A673 (cell line): Measurements from ENCODE around the gene ZIC1. TPM values are rescaled to one million over a fixed set of nuclear protein-coding genes. Genes with fewer than 3 reads are reported as not detected.

Experiments
- BruUV-seq: library from RNA; stranded (reverse); fragments of 400-500 nt; replicated peaks from 2 replicates; lab custom pipeline; 2021; lab: Mats Ljungman, UMichigan
- CTCF ChIA-PET: fragments of 300-600 bp; sonication (Branson Sonifier 250); formaldehyde crosslinking; loops from one replicate; lab custom pipeline; 2022; ENCODE audit warnings: antibody characterized with exemption; lab: Charles Lee
- POLR2A ChIA-PET: fragments of 300-600 bp; sonication (Branson Sonifier 250); formaldehyde crosslinking; loops from one replicate; lab custom pipeline; 2022; ENCODE audit warnings: antibody characterized with exemption; ENCODE audit not compliant: low non-redundant PET; lab: Charles Lee
- DNase-seq: peaks from one replicate; pipeline ENCODE4 v3.0.0-alpha.2; 2015; ENCODE audit warnings: low spot score
- H3K27ac ChIP-seq: fragments of 200-600 bp; sonication (generic); 2 replicates; pipeline ENCODE4 v1.5.1; 2016; ENCODE audit warnings: mixed run types, low read depth, mild to moderate bottlenecking, mixed read lengths, antibody characterized with exemption, low read length; ENCODE audit not compliant: poor library complexity, severe bottlenecking
- H3K27me3 ChIP-seq: fragments of 200-600 bp; sonication (generic); replicated peaks from 2 replicates; pipeline ENCODE4 v1.6.1; 2017; ENCODE audit warnings: mixed run types, low read depth, mild to moderate bottlenecking, mixed read lengths, antibody characterized with exemption, low read length; ENCODE audit not compliant: insufficient read depth, poor library complexity
- H3K36me3 ChIP-seq: fragments of 200-600 bp; sonication (generic); 2 replicates; pipeline ENCODE4 v1.6.1; 2016; ENCODE audit warnings: mixed run types, mild to moderate bottlenecking, mixed read lengths, antibody characterized with exemption, low read length; ENCODE audit not compliant: insufficient read depth, poor library complexity, severe bottlenecking
- H3K4me1 ChIP-seq: fragments of 200-600 bp; sonication (generic); 2 replicates; pipeline ENCODE4 v1.6.1; 2017; ENCODE audit warnings: mixed run types, mild to moderate bottlenecking, mixed read lengths, antibody characterized with exemption, low read length; ENCODE audit not compliant: insufficient read depth, poor library complexity, severe bottlenecking
- H3K4me3 ChIP-seq: fragments of 200-600 bp; sonication (generic); 2 replicates; pipeline ENCODE4 v1.5.1; 2016; ENCODE audit warnings: low read depth, mixed run types, mild to moderate bottlenecking, mixed read lengths, low read length; ENCODE audit not compliant: poor library complexity, severe bottlenecking
- H3K9me3 ChIP-seq: fragments of 200-600 bp; sonication (generic); 2 replicates; pipeline ENCODE4 v1.6.1; 2016; ENCODE audit warnings: mixed run types, low read depth, mild to moderate bottlenecking, mixed read lengths, antibody characterized with exemption, low read length; ENCODE audit not compliant: poor library complexity, severe bottlenecking
- CTCF ChIP-seq: fragments of 300-800, 200-600 bp; sonication (generic); conservative IDR thresholded peaks from 2 replicates; pipeline ENCODE4 v1.5.1; 2017; ENCODE audit warnings: low read depth, mild to moderate bottlenecking, antibody characterized with exemption, low read length, moderate library complexity, mixed read lengths
- EZH2 ChIP-seq: fragments of 200-600 bp; sonication (generic); IDR thresholded peaks from 2 replicates; pipeline ENCODE4 v1.6.1; 2017; ENCODE audit warnings: borderline replicate concordance, low read depth, mild to moderate bottlenecking, mixed read lengths, antibody characterized with exemption, low read length; ENCODE audit not compliant: poor library complexity, severe bottlenecking
- intact Hi-C: fragments of 100-400 bp; cut with micrococcal nuclease; formaldehyde crosslinking; loops from one replicate; pipeline ENCODE4 v1.10.0; 2022; ENCODE audit not compliant: unreplicated experiment
- total RNA-seq: library from RNA; stranded (reverse); gene quantifications from 2 replicates; pipeline ENCODE4 v1.2.3, GENCODE V29; 2021

The ZIC1 gene
- total RNA-seq, 1 experiment from 2014 or later = 1.4 TPM

GRCh38 chr3:147421184-147421912 is 12.2 kb downstream of the ZIC1 start:
- peaks cover 5% of the 10 kb centered on the region for H3K4me1 ChIP-seq
- TF ChIP-seq EZH2 (no peak), CTCF (no peak)
- CTCF ChIA-PET = no interaction called here

GRCh38 chr3:147422196-147422595 is 13.0 kb downstream of the ZIC1 start:
- Histone ChIP-seq H3K4me1 (peaks cover 5% of the 10 kb centered on the region), H3K9me3 (no peaks in the 10 kb centered on the region), H3K36me3 (no peaks in the 10 kb centered on the region), H3K27me3 (peaks cover 95% of the 10 kb centered on the region), H3K27ac (no peak overlapping the region), H3K4me3 (no peak overlapping the region)
- intact Hi-C loops = no loop called here
- no TSS peak for BruUV-seq
- TF ChIP-seq CTCF (no peak), EZH2 (no peak)
- CTCF ChIA-PET = no interaction called here
- DNase-seq = no peak
- POLR2A ChIA-PET = no interaction called here

More at GRCh38 chr3:147421184-147421912, 12.2 kb downstream of the ZIC1 start:
- Histone ChIP-seq H3K27ac (no peak overlapping the region), H3K36me3 (no peaks in the 10 kb centered on the region), H3K9me3 (no peaks in the 10 kb centered on the region), H3K4me3 (no peak overlapping the region), H3K27me3 (peaks cover 95% of the 10 kb centered on the region)
- DNase-seq = no peak
- BruUV-seq = no TSS peak
- intact Hi-C loops = no loop called here
- POLR2A ChIA-PET = no interaction called here

- intact Hi-C loops = no loop called here
- no peak overlapping the region for H3K4me3 ChIP-seq
- H3K4me1 ChIP-seq = peaks cover 5% of the 10 kb centered on the region
- TF ChIP-seq CTCF = no peak
- peak; percentile 89 for TF ChIP-seq EZH2
- H3K9me3 ChIP-seq = no peaks in the 10 kb centered on the region
- POLR2A ChIA-PET = no interaction called here
- no peak overlapping the region for H3K27ac ChIP-seq
- CTCF ChIA-PET = no interaction called here
- no peaks in the 10 kb centered on the region for H3K36me3 ChIP-seq
- H3K27me3 ChIP-seq = peaks cover 96% of the 10 kb centered on the region
- BruUV-seq = no TSS peak
- no peak for DNase-seq
These were observed 13.7 kb downstream of the ZIC1 start for GRCh38 chr3:147422601-147423536.
